HG03060 (cell line): ENCODE measurements around the gene FUBP3.
"Not testable (repeated sequence)": the region's sequence is repeated elsewhere in the genome, so short reads cannot be mapped to it uniquely, and the experiment has no call there.

Source experiments
- ATAC-seq: cut with Tn5 transposase; IDR thresholded peaks from one replicate; pipeline ENCODE4 v1.9.1; 2021; ENCODE audit warnings: low read depth, moderate number of reproducible peaks; ENCODE audit not compliant: unreplicated experiment

The FUBP3 gene

DNA sequence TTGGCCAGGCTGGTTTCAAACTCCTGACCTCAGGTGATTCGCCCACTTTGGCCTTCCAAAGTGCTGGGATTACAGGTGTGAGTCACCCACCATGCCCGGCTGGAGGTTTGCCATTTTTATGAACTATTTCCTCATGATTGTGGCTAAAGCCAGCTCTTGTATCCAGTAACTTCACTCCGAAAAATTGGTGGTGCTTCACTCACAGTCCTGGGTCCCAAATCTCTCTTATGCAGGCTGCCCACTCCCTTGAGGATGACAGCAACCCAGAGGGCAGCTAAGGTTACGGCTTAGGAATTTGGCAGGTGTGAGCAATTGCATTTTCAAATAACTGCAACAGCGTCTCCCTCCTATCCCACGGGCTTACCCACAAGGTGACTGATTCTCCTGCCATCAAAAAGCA is 23.4 kb upstream of the FUBP3 start:
- no peak for ATAC-seq

DNA sequence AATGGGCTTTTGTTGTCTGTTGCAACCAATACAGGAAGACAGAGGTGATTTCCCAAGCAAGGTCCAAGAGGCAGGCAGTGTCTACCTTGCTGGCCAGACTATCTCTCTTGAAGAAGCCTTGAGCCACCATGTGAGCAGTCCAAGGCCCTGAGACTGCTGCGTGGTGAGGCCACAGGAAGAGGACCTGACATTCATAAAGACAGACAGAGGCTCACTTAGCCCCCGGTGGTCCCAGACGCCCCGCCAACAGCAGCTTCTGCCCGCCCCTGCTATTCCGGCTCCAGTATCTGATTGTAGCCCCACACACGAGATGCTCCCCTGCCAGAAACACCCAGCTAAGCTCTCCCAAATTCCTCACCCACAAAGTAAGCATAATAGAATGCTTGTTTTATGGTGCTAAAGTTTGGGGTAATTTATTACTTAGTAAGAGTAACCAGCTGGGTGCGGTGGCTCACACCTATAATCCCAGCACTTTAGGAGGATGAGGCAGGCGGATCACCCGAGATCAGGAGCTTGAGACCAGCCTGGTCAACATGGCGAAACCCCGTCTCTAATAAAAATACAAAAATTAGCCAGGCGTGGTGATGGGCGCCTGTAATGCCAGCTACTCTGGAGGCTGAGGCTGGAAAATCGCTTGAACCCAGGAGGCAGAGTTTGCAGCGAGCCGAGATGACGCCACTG is 22.8 kb upstream of the FUBP3 start:
- ATAC-seq, result no peak

DNA sequence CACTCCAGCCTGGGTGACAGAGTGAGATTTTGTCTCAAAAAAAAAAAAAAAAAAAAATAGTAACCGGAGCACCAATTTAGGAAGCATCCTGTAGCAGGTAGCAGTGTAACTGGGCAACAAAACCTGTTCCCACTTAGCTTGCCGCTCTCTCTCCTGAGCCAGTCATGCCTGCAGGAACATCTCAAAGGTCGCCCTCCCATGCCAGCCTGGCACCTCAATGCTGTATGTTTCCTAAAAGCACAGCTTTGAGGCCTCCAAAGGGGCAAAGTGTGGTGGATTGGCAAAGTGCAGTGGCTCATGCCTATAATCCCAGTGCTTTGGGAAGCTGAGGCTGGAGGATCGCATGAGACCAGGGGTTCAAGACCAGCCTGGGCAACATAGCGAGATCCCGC is 22.3 kb upstream of the FUBP3 start:
- no peak for ATAC-seq

DNA sequence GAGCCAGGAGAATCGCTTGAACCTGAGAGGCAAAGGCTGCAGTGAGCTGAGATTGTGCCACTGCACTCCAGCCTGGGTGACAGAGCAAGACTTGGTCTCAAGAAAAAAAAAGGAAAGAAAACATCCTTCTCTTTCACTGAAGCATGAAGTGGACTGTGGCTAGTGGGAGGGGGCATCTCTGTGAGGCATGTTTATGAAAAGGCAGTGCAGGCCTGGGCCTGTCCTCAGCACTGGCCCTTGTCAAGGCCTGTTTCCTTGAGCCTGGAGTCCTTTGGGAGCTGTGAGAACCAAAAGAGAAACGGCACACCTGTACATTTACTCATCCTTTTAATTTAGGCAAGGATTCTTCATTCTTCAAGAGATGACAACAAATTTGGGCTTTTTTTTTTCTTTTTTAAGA is 18.3 kb upstream of the FUBP3 start:
- ATAC-seq, result no peak

DNA sequence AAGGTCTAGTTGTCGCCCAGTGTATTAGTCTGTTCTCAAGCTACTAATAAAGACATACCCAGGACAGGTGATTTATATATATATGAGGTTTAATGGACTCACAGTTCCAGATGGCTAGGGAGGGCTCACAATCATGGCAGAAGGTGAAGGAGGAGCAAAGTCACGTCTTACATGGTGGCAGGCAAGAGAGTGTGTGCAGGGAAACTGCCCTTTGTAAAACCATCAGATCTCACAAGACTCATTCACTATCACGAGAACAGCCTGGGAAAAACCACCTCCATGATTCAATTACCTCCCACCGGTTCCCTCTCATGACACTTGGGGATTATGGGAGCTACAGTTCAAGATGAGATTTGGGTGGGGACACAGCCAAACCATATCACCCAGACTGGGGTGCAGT is 16.9 kb upstream of the FUBP3 start:
- ATAC-seq, result not testable (repeated sequence)

DNA sequence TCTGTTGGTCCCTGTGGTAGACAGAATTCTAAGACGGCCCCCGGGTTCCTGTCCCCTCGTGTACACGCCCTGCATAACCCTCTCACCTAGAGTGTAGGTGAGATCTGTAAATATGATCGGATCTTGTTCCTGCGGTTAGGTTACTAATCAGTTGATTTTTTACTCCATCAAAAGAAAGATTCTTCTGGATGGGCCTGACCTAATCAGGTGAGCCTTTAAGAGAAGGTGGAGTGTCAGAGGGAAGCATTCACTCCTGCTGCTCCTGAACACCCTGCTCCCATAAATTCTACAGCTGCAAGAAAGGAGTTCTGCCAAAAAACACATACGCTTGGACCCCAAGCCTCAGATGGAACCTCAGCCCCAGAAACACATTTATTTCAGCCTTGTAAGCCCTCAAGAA is 15.6 kb upstream of the FUBP3 start:
- no peak for ATAC-seq

DNA sequence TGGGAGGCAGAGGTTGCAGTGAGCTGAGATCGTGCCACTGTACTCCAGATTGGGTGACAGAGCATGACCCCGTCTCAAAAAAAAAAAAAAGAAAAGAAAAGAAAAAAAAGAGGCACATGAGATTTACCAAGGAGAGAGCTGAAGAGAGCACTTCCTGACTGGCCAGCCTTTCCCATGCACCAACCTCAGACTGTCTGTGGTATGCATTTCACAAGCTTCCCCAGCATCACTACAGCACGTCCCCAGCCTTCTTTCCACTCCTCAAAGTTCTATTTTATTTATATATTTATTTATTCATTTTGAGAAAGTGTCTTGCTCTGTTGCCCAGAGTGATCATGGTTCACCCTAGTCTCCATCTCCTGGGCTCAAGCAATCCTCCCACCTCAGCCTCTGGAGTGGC is 13.6 kb upstream of the FUBP3 start:
- ATAC-seq, result no peak

DNA sequence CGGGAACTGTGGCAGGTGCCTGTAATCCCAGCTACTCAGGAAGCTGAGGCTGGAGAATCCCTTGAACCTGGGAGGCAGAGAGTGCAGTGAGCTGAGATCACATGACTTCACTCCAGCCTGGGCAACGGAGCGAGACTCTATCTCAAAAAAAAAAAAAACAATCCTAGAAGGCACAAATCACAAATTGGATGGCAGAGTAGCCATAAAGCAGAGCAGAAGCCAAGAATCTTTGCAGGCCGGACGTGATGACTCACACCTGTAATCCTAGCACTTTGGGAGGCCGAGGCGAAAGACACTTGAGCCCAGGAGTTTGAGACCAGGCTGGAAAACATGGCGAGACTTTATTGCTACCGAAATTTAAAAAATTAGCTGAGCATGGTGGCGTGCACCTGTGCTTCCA is 9.2 kb upstream of the FUBP3 start:
- no peak for ATAC-seq

DNA sequence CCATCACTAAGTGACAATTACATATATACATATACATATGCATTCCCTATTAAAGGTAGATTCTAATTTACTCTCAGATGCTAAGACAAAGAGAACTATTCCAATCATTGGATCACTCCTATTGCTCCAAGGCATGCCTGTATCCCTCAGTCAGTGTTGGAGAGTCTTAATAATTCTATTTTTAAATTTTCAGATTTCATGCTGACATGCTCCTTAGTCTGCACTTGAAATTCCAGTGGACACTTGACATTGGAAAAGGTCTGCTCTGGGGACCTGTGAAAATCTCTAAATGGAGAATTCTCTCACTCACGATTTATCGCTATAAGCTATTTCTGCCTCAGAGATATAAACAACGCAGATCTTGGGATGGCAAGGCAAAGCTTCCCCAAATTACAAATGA is 3.9 kb upstream of the FUBP3 start:
- ATAC-seq, result no peak

DNA sequence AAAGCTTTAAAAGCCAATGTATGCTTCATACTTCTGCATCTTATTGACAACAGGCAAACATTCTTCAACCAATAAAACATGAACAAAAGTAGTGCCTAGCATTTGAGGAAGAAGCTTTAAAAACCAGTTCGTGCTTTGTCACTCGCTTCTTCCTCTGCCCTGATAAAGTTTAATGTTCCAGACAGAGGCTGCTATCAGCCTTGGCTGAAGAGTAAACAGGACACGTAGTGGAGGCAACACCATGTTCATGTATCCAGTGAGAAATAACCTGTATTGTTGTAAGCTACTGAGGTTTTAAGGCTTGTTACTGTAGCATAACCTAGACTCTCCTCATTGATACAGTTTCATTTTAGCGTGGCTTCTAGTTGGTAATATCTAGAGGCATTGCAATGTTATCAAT is 3.2 kb upstream of the FUBP3 start:
- no peak for ATAC-seq

DNA sequence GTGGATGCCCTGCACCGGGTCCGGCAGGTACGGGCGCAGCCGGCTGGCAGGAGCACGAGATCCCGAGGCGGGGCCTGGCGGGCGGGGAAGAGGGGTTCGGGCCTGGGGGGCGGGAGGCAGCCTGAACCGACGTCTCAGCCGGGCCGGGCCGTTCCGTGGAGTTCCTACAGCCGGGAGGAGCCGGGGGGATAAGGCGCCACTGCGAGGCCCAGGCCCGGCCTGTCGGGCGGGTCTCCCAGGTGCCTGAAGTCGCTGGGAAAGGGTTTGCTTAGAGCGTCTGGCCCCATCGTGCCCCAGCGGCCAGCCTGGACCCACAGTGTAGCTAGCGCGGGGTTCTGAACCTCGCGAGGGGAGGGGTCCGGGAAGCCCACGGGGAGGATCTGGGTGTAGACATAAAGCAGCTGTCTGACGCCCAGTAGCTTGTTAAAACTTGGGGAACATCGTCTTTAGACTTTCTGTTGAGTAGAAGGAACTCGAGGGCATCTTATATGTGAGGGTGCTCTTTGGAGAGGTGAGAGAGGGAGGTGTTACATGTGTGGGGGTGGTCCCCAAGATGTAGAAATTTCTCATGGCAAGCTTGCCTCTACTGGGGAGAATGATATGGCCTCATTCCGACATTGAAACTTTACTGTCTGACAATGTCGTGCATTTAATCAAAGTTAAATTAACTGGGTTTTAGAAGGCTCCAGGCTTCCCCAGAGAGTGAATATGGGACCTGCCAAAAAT is 524 bp downstream of the FUBP3 start:
- ATAC-seq, result no peak

DNA sequence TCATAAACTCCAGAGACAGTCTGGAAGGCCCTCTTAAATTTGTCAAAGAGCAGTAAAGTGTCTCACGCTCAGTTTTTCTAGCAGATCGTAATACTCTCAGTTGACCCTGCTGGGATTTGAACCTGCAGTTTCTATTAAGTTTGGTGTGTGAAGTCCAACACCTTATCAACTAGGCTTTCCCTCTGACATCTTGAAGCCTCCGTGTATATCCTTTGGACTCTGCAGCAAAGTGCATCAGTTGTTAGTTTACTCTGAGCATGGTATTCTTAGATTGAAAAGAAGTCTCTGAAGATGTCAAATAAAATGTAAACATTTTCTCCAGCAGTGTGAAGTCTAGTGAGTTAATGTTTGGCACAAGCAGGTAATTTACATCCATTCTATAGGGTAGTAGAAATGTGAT is 2.4 kb downstream of the FUBP3 start:
- no peak for ATAC-seq

DNA sequence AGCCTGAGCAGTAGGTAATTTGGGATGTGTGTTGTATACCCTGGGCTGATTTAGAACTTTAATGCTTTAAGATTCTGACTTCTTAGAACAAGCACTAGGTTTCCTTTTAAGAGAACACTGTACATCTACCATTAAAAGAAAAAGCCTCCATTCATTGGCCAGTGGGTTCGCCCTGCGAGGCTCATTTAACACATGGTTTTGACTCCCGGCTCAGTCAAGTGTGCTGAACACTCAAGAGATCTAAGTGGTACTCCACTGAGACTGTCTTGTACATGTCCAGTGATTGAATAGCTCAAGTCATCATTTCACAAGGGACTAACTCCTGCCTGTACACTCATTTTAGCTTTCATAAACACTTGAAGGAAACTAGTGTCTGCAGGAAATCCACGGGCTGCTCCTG is 3.9 kb downstream of the FUBP3 start:
- ATAC-seq, result no peak

DNA sequence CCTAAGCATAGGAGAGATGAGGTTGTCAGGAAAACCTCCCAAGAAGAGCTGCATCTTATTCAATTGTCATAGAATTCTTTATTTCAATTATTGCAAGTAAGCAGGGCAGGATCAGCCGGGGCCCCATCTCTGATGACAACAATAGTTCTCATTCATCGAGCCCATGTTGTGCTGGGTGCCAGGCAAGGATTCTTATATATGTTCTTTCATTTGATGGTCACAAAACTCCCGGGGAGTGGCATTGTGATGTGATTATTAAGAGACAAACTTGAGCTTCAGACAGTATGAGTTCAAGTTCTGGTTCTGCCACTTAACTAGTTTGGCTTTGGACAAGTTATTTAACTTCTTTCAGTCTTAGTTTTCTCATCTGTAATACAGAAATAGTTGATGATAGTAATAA is 8.5 kb downstream of the FUBP3 start:
- no peak for ATAC-seq

DNA sequence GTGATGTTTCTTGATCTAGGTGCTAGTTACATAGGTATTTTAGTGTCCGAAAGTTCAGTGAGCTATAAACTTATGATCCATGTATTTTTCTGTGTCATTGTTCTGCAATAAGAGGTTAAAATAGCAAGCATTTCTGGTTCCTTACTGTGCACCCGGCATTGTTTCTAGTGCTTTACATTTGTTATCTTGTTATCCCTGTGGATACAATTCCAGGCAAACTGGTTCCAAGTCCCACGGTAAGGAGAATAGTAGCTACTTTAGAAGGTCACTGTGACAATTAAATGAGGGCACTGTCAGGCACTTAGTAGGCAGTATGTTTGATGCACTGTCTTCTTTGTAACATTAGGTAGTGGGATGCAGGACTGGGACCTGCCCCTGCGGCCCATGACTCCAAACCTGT is 9.0 kb downstream of the FUBP3 start:
- no peak for ATAC-seq

DNA sequence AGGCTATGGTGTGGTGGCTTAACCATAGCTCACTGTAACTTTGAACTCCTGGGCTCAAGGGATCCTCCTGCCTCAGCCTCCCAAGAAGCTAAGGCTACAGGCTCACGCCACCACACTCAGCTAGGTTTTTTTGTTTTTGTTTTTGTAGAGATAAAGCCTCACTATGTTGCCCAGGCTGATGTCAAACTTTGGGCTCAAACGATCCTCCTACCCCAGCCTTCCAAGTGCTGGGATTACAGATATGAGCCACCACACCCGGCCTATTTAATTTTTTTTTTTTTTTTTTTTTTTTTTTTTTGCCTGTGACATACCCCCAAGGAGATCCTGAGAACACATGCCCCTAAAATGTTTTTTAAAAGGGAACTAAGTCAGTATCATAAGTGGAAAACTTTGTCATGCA is 10.4 kb downstream of the FUBP3 start:
- no peak for ATAC-seq

DNA sequence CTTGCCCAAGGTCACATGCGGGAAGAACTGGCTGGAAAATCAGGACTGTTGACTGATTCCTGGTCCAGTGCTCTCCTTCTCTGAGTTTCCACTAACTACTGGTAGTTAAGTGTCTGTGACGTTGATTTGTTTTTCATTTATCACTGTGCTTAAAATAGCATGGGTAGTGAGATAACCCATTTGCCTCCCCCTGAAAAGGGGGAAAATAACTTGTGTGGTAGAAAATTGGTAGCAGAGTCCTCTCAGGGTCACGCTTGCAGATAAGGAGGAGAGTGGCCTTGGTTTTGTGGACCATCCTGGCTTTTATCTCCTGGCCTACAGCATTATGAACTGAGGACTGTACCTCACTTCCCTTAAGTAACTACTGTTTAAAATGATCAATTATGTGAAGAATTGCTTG is 10.9 kb downstream of the FUBP3 start:
- no peak for ATAC-seq

DNA sequence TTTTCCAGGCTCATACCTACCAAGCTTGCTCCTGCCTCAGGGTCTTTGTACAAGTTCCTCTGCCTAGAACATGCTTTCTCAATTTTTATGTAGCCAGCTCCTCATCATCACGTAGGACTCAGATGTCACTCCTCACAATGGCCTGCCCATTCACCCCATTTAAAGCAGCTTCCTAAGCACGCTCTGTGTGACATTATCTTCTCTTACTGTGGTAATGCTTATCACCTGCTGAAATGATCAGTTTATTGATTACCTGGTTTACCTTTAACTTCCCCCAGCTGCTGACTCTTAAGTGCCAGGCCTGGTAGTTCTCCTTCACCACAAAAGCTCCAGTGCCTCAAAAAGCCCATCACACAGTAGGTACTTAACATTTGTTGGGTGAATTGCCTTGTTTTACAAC is 13.6 kb downstream of the FUBP3 start:
- ATAC-seq, result no peak

DNA sequence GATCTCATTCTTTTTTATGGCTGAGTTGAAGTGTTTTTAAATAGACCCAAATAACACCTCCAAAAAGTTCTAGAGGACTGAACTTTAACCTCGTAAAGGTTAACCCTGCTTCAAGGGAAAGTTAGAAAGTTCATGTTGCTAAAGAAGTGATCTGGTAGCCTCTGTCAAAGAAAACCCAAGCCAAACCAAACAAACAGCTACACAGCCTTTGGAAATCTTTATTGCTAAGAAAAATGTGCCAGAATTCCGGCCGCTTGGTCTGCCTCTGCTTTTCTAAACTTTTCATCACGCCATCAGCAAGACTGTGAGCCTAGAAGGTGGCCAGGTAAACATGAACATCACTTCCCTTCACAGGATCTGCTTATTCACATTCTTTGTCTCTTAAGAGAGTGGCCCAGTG is 17.9 kb downstream of the FUBP3 start:
- no peak for ATAC-seq

DNA sequence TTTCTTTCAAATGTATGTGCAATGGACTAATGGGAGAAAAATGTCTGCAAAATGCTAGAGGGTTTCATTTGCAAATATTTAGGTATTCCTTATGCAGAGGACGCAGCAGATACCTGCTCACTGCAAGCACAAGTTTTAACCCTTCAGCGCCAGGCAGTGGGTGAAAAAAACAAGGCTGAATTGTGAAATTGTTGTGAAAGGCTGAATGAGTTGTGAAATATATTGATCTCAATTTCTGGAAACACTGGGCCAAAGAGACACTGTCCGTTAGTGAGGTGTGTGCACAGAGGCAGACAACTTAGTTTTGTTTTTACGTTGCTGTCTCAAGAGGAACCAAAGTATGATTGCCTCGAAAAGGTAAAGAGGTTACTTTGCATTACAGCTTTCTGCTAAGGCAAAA is 18.8 kb downstream of the FUBP3 start:
- no peak for ATAC-seq

DNA sequence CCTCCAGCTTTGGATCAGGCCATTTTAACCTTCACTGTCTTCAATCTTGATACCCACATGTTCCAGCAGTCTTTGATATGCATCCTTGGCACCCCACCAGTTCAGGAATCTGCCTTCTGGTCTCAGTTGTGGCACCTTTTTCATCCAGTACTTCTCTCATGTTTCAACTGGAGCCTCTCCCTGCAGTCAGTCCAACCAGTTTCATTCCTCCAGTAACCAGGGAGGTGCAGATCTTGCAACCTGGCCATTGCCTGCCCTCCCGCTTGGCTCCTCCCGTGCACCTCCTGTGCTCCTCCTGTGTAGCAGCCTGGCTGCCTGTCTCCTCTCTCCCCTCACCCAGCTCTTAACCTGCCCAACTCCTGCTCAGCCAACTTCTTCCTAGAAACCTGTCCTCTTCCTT is 20.2 kb downstream of the FUBP3 start:
- no peak for ATAC-seq

DNA sequence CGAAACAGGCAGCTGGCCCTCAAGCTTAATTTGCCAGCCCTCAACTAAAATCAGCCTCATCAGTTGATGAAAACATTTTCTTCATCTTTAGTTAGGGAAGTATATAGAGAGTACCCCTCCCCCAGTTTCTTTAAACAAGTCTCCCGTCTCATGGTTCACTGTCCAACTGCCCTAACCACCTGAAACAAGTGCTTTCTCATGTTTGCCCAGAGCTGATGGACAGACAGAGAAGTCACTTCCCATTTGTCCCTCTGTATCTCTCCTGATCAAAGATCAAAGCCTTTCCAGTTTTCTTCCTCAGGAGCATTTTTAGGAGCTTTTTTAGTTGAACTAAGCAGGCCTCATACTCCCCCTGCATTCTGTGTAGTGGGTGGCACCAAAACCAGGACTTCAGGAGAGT is 21.7 kb downstream of the FUBP3 start:
- ATAC-seq, result no peak

DNA sequence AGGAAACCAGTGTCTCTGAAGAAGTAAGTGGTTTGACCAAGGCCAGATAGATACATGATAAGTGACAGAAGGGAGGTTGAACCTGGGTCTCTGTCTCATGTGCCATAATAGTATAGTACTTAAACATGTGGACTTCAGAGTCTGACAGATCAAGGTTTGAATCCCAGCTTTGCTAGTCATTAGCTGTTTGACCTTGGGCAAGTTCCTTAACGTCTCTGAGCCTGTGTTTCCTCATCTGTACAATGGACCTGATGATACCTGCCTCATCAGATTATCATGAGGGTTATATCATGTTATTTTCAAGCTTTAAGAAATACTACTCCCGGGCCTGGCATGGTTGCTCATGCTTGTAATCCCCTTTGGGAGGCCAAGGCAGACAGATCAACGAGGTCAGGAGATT is 24.9 kb downstream of the FUBP3 start:
- no peak for ATAC-seq
